GM23338 (cell line): Measurements from ENCODE around the gene ADAMTS17. TPM values are rescaled to one million over a fixed set of nuclear protein-coding genes. Genes with fewer than 3 reads are reported as not detected.

Source experiments
- ATAC-seq: fragments of 200-7000 bp; cut with Tn5 transposase; 3 replicates; pipeline ENCODE4 v1.9.1; 2020
- DNase-seq: peaks from one replicate; pipeline ENCODE4 v3.0.0-alpha.2; 2015; ENCODE audit warnings: low spot score
- H2AFZ ChIP-seq: fragments of 200-600 bp; sonication (generic); 2 replicates; pipeline ENCODE4 v1.8.0; 2016; ENCODE audit warnings: antibody characterized with exemption, mild to moderate bottlenecking, moderate library complexity
- H3F3A ChIP-seq: fragments of 200-600 bp; sonication (generic); replicated peaks from 2 replicates; pipeline ENCODE4 v1.8.0; 2017; ENCODE audit warnings: antibody characterized with exemption, mixed run types, low read depth
- H3K27ac ChIP-seq: fragments of 200-600 bp; sonication (generic); 2 replicates; pipeline ENCODE4 v1.6.1; 2016; ENCODE audit warnings: low read depth
- H3K27me3 ChIP-seq: fragments of 200-600 bp; sonication (generic); 2 replicates; pipeline ENCODE4 v1.8.0; 2016; ENCODE audit warnings: mild to moderate bottlenecking, mixed run types, moderate library complexity; ENCODE audit not compliant: insufficient read depth
- H3K36me3 ChIP-seq: fragments of 200-600 bp; sonication (generic); 2 replicates; pipeline ENCODE4 v1.8.0; 2016; ENCODE audit warnings: mild to moderate bottlenecking; ENCODE audit not compliant: insufficient read depth
- H3K4me1 ChIP-seq: fragments of 200-600 bp; sonication (generic); 2 replicates; pipeline ENCODE4 v1.8.0; 2016; ENCODE audit warnings: mild to moderate bottlenecking, moderate library complexity; ENCODE audit not compliant: insufficient read depth
- H3K4me2 ChIP-seq: fragments of 200-600 bp; sonication (generic); 2 replicates; pipeline ENCODE4 v1.7.1; 2017; ENCODE audit warnings: mixed run types
- H3K4me3 ChIP-seq: fragments of 200-600 bp; sonication (generic); 2 replicates; pipeline ENCODE4 v1.6.1; 2016; ENCODE audit warnings: mixed run types
- H3K79me2 ChIP-seq: fragments of 200-600 bp; sonication (generic); replicated peaks from 2 replicates; pipeline ENCODE4 v1.8.0; 2017; ENCODE audit warnings: mild to moderate bottlenecking; ENCODE audit not compliant: insufficient read depth
- H3K9me2 ChIP-seq: fragments of 200-600 bp; sonication (generic); 2 replicates; pipeline ENCODE4 v1.8.0; 2017; ENCODE audit not compliant: insufficient read depth
- H4K20me1 ChIP-seq: fragments of 200-600 bp; sonication (generic); replicated peaks from 2 replicates; pipeline ENCODE4 v1.8.0; 2017; ENCODE audit warnings: mild to moderate bottlenecking; ENCODE audit not compliant: insufficient read depth
- H3K27ac Mint-ChIP-seq: 2 replicates; pipeline ENCODE4 v1.8.0; 2020; ENCODE audit warnings: inconsistent platforms, mild to moderate bottlenecking, moderate library complexity, mixed read lengths
- H3K27me3 Mint-ChIP-seq: 3 replicates; pipeline ENCODE4 v1.8.0; 2022; ENCODE audit warnings: low read depth, mild to moderate bottlenecking, moderate library complexity, mixed read lengths, inconsistent platforms; ENCODE audit not compliant: insufficient read depth, poor library complexity
- H3K36me3 Mint-ChIP-seq: 3 replicates; pipeline ENCODE4 v1.8.0; 2021; ENCODE audit warnings: low read depth, mild to moderate bottlenecking, inconsistent platforms, moderate library complexity, mixed read lengths
- H3K4me1 Mint-ChIP-seq: 3 replicates; pipeline ENCODE4 v1.8.0; 2020; ENCODE audit warnings: mild to moderate bottlenecking, inconsistent platforms, mixed read lengths
- H3K4me3 Mint-ChIP-seq: 3 replicates; pipeline ENCODE4 v1.8.0; 2021; ENCODE audit warnings: moderate library complexity, mild to moderate bottlenecking, inconsistent platforms, mixed read lengths
- H3K9me3 Mint-ChIP-seq: 3 replicates; pipeline ENCODE4 v1.8.0; 2020; ENCODE audit warnings: moderate library complexity, mild to moderate bottlenecking, inconsistent platforms, mixed read lengths
- CREB1 ChIP-seq: fragments of 250-450 bp; sonication (Bioruptor Pico); IDR thresholded peaks from 2 replicates; pipeline ENCODE4 v1.5.0; 2020; ENCODE audit warnings: low read depth, mild to moderate bottlenecking, moderate library complexity
- EZH2 ChIP-seq: fragments of 200-600 bp; sonication (generic); IDR thresholded peaks from one replicate; pipeline ENCODE4 v1.8.0; 2017; ENCODE audit warnings: antibody characterized with exemption, mild to moderate bottlenecking, low read depth; ENCODE audit not compliant: unreplicated experiment
- EZH2phosphoT487 ChIP-seq: fragments of 200-600 bp; sonication (generic); IDR thresholded peaks from one replicate; pipeline ENCODE4 v1.8.1; 2018; ENCODE audit warnings: antibody characterized with exemption; ENCODE audit not compliant: unreplicated experiment
- JUNB ChIP-seq: IDR thresholded peaks from one replicate; pipeline ENCODE4 v1.6.1; 2016; ENCODE audit warnings: antibody characterized with exemption; ENCODE audit not compliant: unreplicated experiment
- NANOG ChIP-seq: IDR thresholded peaks from 2 replicates; pipeline ENCODE4 v1.6.1; 2016; ENCODE audit warnings: antibody characterized with exemption, borderline replicate concordance
- REST ChIP-seq: IDR thresholded peaks from one replicate; pipeline ENCODE4 v1.6.1; 2018; ENCODE audit warnings: antibody characterized with exemption; ENCODE audit not compliant: unreplicated experiment
- ZNF114 ChIP-seq: fragments of 250-450 bp; sonication (Bioruptor Pico); IDR thresholded peaks from 2 replicates; pipeline ENCODE4 v1.5.0; 2020; ENCODE audit warnings: mild to moderate bottlenecking, moderate library complexity
- ZNF331 ChIP-seq: fragments of 250-450 bp; sonication (Bioruptor Pico); IDR thresholded peaks from 2 replicates; pipeline ENCODE4 v1.5.0; 2020; ENCODE audit warnings: low read depth, mild to moderate bottlenecking, moderate library complexity
- ZNF462 ChIP-seq: fragments of 250-450 bp; sonication (Bioruptor Pico); IDR thresholded peaks from 2 replicates; pipeline ENCODE4 v1.5.0; 2020; ENCODE audit warnings: mild to moderate bottlenecking, moderate library complexity
- polyA plus RNA-seq: library from polyadenylated mRNA; unstranded; fragments of >200 nt; fragmentation: Nextera tagmentation; extraction: Ambion mirVana; gene quantifications from 2 replicates; pipeline ENCODE4 v1.2.1, GENCODE V29; 2016
- total RNA-seq: library from RNA; depleted of rRNA; stranded (reverse); fragments of >200 nt; shearing (Covaris generic); gene quantifications from 2 replicates; pipeline ENCODE4 v1.2.3, GENCODE V29; 2014

ADAMTS17 gene
- total and polyA plus RNA-seq, 2 experiments from 2014 or later, result 0.60 to 3.8 TPM

- Histone ChIP-seq H3K4me2 (no peak overlapping the region), H3K36me3 (no peaks in the 10 kb centered on the region), H3K79me2 (no peaks in the 10 kb centered on the region), H2AFZ (no peak overlapping the region), H3K27ac (no peak overlapping the region), H3K9me2 (no peaks in the 10 kb centered on the region), H3K27me3 (no peaks in the 10 kb centered on the region), H4K20me1 (no peaks in the 10 kb centered on the region), H3K4me3 (no peak overlapping the region), H3F3A (no peaks in the 10 kb centered on the region), H3K4me1 (no peaks in the 10 kb centered on the region; the same call in none of the 2 replicates)
- H3K4me3 Mint-ChIP-seq, result no peak overlapping the region
- H3K36me3 Mint-ChIP-seq, result no peaks in the 10 kb centered on the region
- DNase-seq (no peak), ATAC-seq (no peak)
- TF ChIP-seq CREB1 (CRISPR knock-in tag), result no peak
- no peak for TF ChIP-seq ZNF331 (CRISPR knock-in tag)
- no peak for TF ChIP-seq EZH2
- no peak for TF ChIP-seq JUNB
- no peak for TF ChIP-seq ZNF114
- TF ChIP-seq NANOG, result no peak
- no peak for TF ChIP-seq ZNF462 (CRISPR knock-in tag)
- TF ChIP-seq REST, result no peak
- TF ChIP-seq EZH2phosphoT487, result no peak
- H3K9me3 Mint-ChIP-seq, result no peaks in the 10 kb centered on the region
- H3K4me1 Mint-ChIP-seq, result peaks cover 23% of the 10 kb centered on the region
- peaks cover 5% of the 10 kb centered on the region for H3K27me3 Mint-ChIP-seq
- H3K27ac Mint-ChIP-seq, result no peak overlapping the region
Measured at GRCh38 chr15:100198442-100198841, 143.3 kb downstream of the ADAMTS17 start.
